Activated CD8-positive, alpha-beta T cell treated with anti-CD3 and anti-CD28 coated beads for 36 hours (primary cell): ENCODE data around the gene SPTLC1. TPM values are rescaled to one million over a fixed set of nuclear protein-coding genes. Genes with fewer than 3 reads are reported as not detected.

ENCODE experiments used
- ATAC-seq: fragments of 200-7000 bp; cut with Tn5 transposase; one replicate; pipeline ENCODE4 v1.10.0; 2021; ENCODE audit warnings: mild to moderate bottlenecking, moderate library complexity
- CTCF ChIA-PET: fragments of 350-600 bp; sonication (Branson Sonifier 250); formaldehyde crosslinking; loops from one replicate; lab custom pipeline; 2021; ENCODE audit warnings: antibody characterized with exemption; lab: Charles Lee
- POLR2A ChIA-PET: fragments of 350-600 bp; sonication (Branson Sonifier 250); formaldehyde crosslinking; loops from one replicate; lab custom pipeline; 2021; ENCODE audit warnings: antibody characterized with exemption; lab: Charles Lee
- DNase-seq: peaks from one replicate; pipeline ENCODE4 v3.0.0-alpha.2; 2020
- H3K27ac Mint-ChIP-seq: one replicate; pipeline ENCODE4 v1.8.0; 2021; ENCODE audit warnings: mild to moderate bottlenecking, mixed read lengths
- H3K27me3 Mint-ChIP-seq: one replicate; pipeline ENCODE4 v1.8.0; 2021; ENCODE audit warnings: mixed read lengths
- H3K36me3 Mint-ChIP-seq: one replicate; pipeline ENCODE4 v1.8.0; 2021; ENCODE audit warnings: low read depth, mixed read lengths
- H3K4me1 Mint-ChIP-seq: one replicate; pipeline ENCODE4 v1.8.0; 2021; ENCODE audit warnings: low read depth, mixed read lengths
- H3K4me3 Mint-ChIP-seq: one replicate; pipeline ENCODE4 v1.8.0; 2021; ENCODE audit warnings: mild to moderate bottlenecking, moderate library complexity, mixed read lengths
- H3K9me3 Mint-ChIP-seq: one replicate; pipeline ENCODE4 v1.8.0; 2021; ENCODE audit warnings: mixed read lengths
- intact Hi-C: fragments of 100-400 bp; cut with micrococcal nuclease; formaldehyde crosslinking; loops from one replicate; pipeline ENCODE4 v1.10.0; 2022
- total RNA-seq, 2 experiments: library from RNA; stranded (reverse); gene quantifications; one replicate each; pipeline ENCODE4 v1.2.3, GENCODE V29; 2021
- TF ChIP-seq, protein P1 (sequence below): fragments of 200-600 bp; IDR thresholded peaks from one replicate; pipeline ENCODE4 v1.8.0; 2022; ENCODE audit warnings: antibody characterized with exemption, mild to moderate bottlenecking

Gene SPTLC1
- total RNA-seq, 2 experiments from 2014 or later: 39.6 to 39.8 TPM

DNA sequence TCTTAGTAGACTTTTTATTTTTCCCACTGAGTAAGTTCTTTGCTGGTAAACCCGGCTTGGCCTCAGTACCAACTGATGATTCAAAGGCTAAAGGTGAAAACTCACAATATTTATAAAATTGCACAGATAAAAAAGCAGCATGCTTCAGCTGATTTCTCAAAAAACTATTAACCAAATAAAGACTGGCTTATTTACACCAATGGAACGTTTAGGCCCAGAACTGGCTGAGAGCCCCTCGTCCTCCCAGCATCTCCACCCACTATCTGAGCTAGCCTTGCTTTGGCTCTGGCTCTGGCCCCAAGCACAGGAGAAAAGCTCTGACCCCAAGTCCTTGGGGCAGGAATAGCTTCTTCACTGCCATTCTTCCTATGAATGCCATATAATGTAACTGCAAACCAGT is 68.5 kb downstream of the SPTLC1 start:
- no peak for ATAC-seq
- TF ChIP-seq, protein P1, sequence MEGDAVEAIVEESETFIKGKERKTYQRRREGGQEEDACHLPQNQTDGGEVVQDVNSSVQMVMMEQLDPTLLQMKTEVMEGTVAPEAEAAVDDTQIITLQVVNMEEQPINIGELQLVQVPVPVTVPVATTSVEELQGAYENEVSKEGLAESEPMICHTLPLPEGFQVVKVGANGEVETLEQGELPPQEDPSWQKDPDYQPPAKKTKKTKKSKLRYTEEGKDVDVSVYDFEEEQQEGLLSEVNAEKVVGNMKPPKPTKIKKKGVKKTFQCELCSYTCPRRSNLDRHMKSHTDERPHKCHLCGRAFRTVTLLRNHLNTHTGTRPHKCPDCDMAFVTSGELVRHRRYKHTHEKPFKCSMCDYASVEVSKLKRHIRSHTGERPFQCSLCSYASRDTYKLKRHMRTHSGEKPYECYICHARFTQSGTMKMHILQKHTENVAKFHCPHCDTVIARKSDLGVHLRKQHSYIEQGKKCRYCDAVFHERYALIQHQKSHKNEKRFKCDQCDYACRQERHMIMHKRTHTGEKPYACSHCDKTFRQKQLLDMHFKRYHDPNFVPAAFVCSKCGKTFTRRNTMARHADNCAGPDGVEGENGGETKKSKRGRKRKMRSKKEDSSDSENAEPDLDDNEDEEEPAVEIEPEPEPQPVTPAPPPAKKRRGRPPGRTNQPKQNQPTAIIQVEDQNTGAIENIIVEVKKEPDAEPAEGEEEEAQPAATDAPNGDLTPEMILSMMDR: no peak
- ChIA-PET POLR2A (no interaction called here), CTCF (interaction anchor here (1.4 kb wide), 1 partner anchor 97 kb away, joined by 3 read pairs; the partner anchor contains the start of gene ROR2)
- H3K9me3 Mint-ChIP-seq: peaks cover 26% of the 10 kb centered on the region
- H3K27me3 Mint-ChIP-seq: no peaks in the 10 kb centered on the region
- H3K4me3 Mint-ChIP-seq: no peak overlapping the region
- H3K4me1 Mint-ChIP-seq: no peaks in the 10 kb centered on the region
- H3K27ac Mint-ChIP-seq: no peak overlapping the region
- H3K36me3 Mint-ChIP-seq: peaks cover 72% of the 10 kb centered on the region
- intact Hi-C loops: no loop called here
- DNase-seq: no peak

GRCh38 chr9:92044936-92045335 is 70.3 kb downstream of the SPTLC1 start:
- ChIA-PET POLR2A (interaction anchor here (0.9 kb wide), 1 partner anchor 11 kb away, joined by 3 read pairs; no protein-coding TSS in a partner anchor), CTCF (interaction anchor here (1.4 kb wide), 1 partner anchor 96 kb away, joined by 3 read pairs; no protein-coding TSS in a partner anchor)
- TF ChIP-seq, protein P1: no peak
- ATAC-seq (no peak), DNase-seq (no peak)
- Mint-ChIP-seq H3K4me3 (no peak overlapping the region), H3K27me3 (no peaks in the 10 kb centered on the region), H3K36me3 (peaks cover 71% of the 10 kb centered on the region), H3K4me1 (no peaks in the 10 kb centered on the region), H3K9me3 (peaks cover 26% of the 10 kb centered on the region), H3K27ac (no peak overlapping the region)
- intact Hi-C loops: no loop called here

DNA sequence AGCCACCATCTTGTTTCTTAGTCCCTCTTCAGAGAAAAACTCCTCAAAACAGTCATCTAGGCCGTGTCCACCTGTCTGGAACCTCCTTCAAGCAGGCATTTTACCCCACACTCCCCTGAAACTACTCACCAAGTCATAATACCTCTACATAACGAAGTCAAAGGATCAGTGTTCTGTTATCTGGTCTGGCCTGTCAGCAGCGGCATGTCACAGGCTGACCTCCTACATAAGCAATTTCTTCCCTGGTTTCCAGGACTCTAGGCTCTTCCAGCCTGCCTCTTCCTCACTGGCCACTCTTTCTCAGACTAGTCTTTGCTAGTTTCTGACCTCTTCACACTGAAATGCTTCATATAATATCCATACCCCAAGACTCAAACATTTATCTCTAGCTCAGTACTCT is 72.2 kb downstream of the SPTLC1 start:
- H3K9me3 Mint-ChIP-seq: peaks cover 26% of the 10 kb centered on the region
- ChIA-PET CTCF (no interaction called here), POLR2A (no interaction called here)
- H3K27ac Mint-ChIP-seq: no peak overlapping the region
- no peaks in the 10 kb centered on the region for H3K27me3 Mint-ChIP-seq
- H3K36me3 Mint-ChIP-seq: peaks cover 60% of the 10 kb centered on the region
- DNase-seq: no peak
- H3K4me3 Mint-ChIP-seq: no peak overlapping the region
- intact Hi-C loops: no loop called here
- TF ChIP-seq, protein P1: no peak
- no peaks in the 10 kb centered on the region for H3K4me1 Mint-ChIP-seq
- ATAC-seq: no peak

GRCh38 chr9:92042260-92042659 is 73.0 kb downstream of the SPTLC1 start:
- Mint-ChIP-seq H3K27me3 (no peaks in the 10 kb centered on the region), H3K36me3 (peaks cover 59% of the 10 kb centered on the region), H3K9me3 (peaks cover 26% of the 10 kb centered on the region), H3K4me1 (no peaks in the 10 kb centered on the region), H3K27ac (no peak overlapping the region), H3K4me3 (no peak overlapping the region)
- TF ChIP-seq, protein P1: no peak
- POLR2A ChIA-PET: no interaction called here
- CTCF ChIA-PET: no interaction called here
- DNase-seq: no peak
- intact Hi-C loops: no loop called here
- ATAC-seq: no peak

GRCh38 chr9:92036756-92037155 is 78.5 kb downstream of the SPTLC1 start:
- Mint-ChIP-seq H3K36me3 (peaks cover 27% of the 10 kb centered on the region), H3K9me3 (peaks cover under 1% of the 10 kb centered on the region), H3K4me1 (no peaks in the 10 kb centered on the region), H3K4me3 (no peak overlapping the region), H3K27ac (no peak overlapping the region), H3K27me3 (no peaks in the 10 kb centered on the region)
- no peak for DNase-seq
- intact Hi-C loops: no loop called here
- CTCF ChIA-PET: interaction anchor here (1.3 kb wide), 1 partner anchor 13 kb away, joined by 3 read pairs; no protein-coding TSS in a partner anchor
- ATAC-seq: no peak
- POLR2A ChIA-PET: no interaction called here
- TF ChIP-seq, protein P1: no peak
